Measurements from ENCODE around the gene SULT1A2. TPM values are rescaled to one million over a fixed set of nuclear protein-coding genes. Genes with fewer than 3 reads are reported as not detected.

The SULT1A2 gene
- total and polyA plus RNA-seq, 2 of the 13 experiments (the other 11 are each of a cell fraction or from before 2014, with no cell fraction given), result 33.0 to 34.2 TPM

DNA sequence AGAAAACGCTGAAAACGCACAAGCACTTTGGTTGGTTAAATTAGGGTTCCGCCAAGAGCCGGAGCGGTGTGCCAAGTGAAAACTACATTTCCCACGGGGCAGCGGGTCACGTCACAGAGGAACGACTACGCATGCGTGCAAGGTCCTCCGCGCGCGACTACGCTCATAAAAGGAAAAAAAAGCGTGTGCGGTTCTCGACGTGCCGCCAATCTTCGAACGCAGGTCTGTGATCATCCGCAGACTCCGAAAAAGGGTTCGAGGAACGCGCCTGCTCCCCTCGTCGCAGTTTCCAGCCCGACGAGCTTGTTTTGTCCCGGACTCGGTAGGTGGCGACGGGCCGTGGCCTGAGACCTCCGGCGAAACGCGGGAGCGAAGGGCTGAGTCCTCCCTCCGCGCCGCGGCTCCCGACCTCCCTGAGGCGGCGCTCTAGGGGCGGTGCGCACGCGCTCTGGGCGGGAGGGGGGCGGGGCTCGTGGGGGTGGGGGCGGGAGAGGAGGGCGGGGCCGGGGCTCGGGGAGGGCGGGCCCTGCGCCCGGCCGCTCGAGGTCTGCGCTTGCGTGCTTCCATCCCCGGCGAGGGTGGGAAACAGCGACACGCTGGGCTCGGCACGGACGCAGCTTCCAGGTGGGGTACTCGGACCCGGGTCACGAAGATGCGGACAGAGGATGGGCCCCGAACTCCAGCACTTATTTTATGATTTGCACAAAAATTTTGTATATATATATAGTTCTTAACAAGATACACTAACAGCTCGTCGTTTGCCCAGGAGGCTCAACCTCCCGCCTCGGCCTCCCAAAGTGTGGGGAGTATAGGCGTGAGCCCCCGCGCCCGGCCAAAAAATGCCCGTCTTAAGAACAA, 42.8 kb downstream of the SULT1A2 start, which contains the start of gene SGF29 (continued):
- TF ChIP-seq, protein P1, sequence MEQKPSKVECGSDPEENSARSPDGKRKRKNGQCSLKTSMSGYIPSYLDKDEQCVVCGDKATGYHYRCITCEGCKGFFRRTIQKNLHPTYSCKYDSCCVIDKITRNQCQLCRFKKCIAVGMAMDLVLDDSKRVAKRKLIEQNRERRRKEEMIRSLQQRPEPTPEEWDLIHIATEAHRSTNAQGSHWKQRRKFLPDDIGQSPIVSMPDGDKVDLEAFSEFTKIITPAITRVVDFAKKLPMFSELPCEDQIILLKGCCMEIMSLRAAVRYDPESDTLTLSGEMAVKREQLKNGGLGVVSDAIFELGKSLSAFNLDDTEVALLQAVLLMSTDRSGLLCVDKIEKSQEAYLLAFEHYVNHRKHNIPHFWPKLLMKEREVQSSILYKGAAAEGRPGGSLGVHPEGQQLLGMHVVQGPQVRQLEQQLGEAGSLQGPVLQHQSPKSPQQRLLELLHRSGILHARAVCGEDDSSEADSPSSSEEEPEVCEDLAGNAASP (CRISPR knock-in tag; IDR thresholded peaks at IDR 0.05; ENCODE audit: borderline replicate concordance), result peak; percentile 82
- TF ChIP-seq, protein P2, sequence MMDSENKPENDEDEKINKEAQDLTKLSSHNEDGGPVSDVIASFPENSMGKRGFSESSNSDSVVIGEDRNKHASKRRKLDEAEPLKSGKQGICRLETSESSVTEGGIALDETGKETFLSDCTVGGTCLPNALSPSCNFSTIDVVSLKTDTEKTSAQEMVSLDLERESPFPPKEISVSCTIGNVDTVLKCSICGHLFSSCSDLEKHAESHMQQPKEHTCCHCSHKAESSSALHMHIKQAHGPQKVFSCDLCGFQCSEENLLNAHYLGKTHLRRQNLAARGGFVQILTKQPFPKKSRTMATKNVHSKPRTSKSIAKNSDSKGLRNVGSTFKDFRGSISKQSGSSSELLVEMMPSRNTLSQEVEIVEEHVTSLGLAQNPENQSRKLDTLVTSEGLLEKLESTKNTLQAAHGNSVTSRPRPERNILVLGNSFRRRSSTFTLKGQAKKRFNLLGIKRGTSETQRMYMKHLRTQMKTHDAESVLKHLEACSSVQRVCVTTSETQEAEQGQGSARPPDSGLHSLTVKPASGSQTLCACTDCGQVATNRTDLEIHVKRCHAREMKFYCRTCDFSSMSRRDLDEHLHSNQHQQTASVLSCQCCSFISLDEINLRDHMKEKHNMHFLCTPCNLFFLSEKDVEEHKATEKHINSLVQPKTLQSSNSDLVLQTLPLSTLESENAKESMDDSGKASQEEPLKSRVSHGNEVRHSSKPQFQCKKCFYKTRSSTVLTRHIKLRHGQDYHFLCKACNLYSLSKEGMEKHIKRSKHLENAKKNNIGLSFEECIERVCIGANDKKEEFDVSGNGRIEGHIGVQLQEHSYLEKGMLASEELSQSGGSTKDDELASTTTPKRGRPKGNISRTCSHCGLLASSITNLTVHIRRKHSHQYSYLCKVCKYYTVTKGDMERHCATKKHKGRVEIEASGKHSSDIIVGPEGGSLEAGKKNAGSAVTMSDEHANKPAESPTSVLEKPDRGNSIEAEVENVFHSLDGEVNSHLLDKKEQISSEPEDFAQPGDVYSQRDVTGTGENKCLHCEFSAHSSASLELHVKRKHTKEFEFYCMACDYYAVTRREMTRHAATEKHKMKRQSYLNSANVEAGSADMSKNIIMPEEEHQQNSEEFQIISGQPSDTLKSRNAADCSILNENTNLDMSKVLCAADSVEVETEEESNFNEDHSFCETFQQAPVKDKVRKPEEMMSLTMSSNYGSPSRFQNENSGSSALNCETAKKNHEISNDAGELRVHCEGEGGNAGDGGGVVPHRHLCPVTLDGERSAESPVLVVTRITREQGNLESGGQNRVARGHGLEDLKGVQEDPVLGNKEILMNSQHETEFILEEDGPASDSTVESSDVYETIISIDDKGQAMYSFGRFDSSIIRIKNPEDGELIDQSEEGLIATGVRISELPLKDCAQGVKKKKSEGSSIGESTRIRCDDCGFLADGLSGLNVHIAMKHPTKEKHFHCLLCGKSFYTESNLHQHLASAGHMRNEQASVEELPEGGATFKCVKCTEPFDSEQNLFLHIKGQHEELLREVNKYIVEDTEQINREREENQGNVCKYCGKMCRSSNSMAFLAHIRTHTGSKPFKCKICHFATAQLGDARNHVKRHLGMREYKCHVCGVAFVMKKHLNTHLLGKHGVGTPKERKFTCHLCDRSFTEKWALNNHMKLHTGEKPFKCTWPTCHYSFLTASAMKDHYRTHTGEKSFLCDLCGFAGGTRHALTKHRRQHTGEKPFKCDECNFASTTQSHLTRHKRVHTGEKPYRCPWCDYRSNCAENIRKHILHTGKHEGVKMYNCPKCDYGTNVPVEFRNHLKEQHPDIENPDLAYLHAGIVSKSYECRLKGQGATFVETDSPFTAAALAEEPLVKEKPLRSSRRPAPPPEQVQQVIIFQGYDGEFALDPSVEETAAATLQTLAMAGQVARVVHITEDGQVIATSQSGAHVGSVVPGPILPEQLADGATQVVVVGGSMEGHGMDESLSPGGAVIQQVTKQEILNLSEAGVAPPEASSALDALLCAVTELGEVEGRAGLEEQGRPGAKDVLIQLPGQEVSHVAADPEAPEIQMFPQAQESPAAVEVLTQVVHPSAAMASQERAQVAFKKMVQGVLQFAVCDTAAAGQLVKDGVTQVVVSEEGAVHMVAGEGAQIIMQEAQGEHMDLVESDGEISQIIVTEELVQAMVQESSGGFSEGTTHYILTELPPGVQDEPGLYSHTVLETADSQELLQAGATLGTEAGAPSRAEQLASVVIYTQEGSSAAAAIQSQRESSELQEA (CRISPR knock-in tag; IDR thresholded peaks at IDR 0.05; ENCODE audit: not compliant biosample characterization), result peak; percentile 84
- no peak for TF ChIP-seq ZNF839 (CRISPR knock-in tag; IDR thresholded peaks at IDR 0.05; ENCODE audit: borderline replicate concordance)
- no peak for TF ChIP-seq ZNF367 (CRISPR knock-in tag; IDR thresholded peaks at IDR 0.05; ENCODE audit: borderline replicate concordance)
- TF ChIP-seq SP2 (CRISPR knock-in tag; IDR thresholded peaks at IDR 0.05), result no peak
- TF ChIP-seq, protein P3, sequence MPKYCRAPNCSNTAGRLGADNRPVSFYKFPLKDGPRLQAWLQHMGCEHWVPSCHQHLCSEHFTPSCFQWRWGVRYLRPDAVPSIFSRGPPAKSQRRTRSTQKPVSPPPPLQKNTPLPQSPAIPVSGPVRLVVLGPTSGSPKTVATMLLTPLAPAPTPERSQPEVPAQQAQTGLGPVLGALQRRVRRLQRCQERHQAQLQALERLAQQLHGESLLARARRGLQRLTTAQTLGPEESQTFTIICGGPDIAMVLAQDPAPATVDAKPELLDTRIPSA (CRISPR knock-in tag; IDR thresholded peaks at IDR 0.05; ENCODE audit: borderline replicate concordance), result 0 out of 2 replicates have a peak, but pooled peaks have one; percentile 69
- no peak for TF ChIP-seq MTF1 (CRISPR knock-in tag; IDR thresholded peaks at IDR 0.05)
- TF ChIP-seq, protein P4, sequence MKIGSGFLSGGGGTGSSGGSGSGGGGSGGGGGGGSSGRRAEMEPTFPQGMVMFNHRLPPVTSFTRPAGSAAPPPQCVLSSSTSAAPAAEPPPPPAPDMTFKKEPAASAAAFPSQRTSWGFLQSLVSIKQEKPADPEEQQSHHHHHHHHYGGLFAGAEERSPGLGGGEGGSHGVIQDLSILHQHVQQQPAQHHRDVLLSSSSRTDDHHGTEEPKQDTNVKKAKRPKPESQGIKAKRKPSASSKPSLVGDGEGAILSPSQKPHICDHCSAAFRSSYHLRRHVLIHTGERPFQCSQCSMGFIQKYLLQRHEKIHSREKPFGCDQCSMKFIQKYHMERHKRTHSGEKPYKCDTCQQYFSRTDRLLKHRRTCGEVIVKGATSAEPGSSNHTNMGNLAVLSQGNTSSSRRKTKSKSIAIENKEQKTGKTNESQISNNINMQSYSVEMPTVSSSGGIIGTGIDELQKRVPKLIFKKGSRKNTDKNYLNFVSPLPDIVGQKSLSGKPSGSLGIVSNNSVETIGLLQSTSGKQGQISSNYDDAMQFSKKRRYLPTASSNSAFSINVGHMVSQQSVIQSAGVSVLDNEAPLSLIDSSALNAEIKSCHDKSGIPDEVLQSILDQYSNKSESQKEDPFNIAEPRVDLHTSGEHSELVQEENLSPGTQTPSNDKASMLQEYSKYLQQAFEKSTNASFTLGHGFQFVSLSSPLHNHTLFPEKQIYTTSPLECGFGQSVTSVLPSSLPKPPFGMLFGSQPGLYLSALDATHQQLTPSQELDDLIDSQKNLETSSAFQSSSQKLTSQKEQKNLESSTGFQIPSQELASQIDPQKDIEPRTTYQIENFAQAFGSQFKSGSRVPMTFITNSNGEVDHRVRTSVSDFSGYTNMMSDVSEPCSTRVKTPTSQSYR (CRISPR knock-in tag; IDR thresholded peaks at IDR 0.05; ENCODE audit: borderline replicate concordance), result peak; percentile 61; the same call in 1 of the 2 replicates
- peak; percentile 84 for TF ChIP-seq GABPB1 (CRISPR knock-in tag; IDR thresholded peaks at IDR 0.05)
- TF ChIP-seq SP4 (CRISPR knock-in tag; IDR thresholded peaks at IDR 0.05), result peak; percentile 87
- no peak for TF ChIP-seq NFIC (IDR thresholded peaks at IDR 0.05; ENCODE audit: low read length)
- TF ChIP-seq SMAD1 (CRISPR knock-in tag; IDR thresholded peaks at IDR 0.05; ENCODE audit: borderline replicate concordance, low read depth), result peak; percentile 54; the same call in 1 of the 2 replicates
- peak; percentile 97 for TF ChIP-seq NFATC3 (CRISPR knock-in tag; IDR thresholded peaks at IDR 0.05)
